Sigmoid colon (tissue), 4 donors: ENCODE results near the gene ADORA1.

Source experiments
- CTCF ChIP-seq, 4 experiments: fragments of 450-650 bp in 3 of 4; fragments of 200-600 bp in 1 of 4; IDR thresholded peaks; one replicate each; pipeline ENCODE4 v1.5.1; 2016 to 2019; ENCODE audit warnings: antibody characterized with exemption in 4 of 4, mild to moderate bottlenecking in 3 of 4, moderate library complexity in 2 of 4
- EP300 ChIP-seq, 4 donors: sonication (generic); formaldehyde crosslinking; IDR thresholded peaks; one replicate each; pipeline ENCODE4 v1.6.1; 2017; ENCODE audit warnings: antibody characterized with exemption in 4 of 4
- POLR2A ChIP-seq, 2 donors: fragments of 450-650 bp; IDR thresholded peaks; one replicate each; pipeline ENCODE4 v1.6.1; 2016; ENCODE audit warnings: antibody characterized with exemption in 2 of 2, mild to moderate bottlenecking in 2 of 2, moderate library complexity in 2 of 2

- TF ChIP-seq CTCF (IDR thresholded peaks at IDR 0.05) (no peak), POLR2A (IDR thresholded peaks at IDR 0.05) (no peak), EP300 (IDR thresholded peaks at IDR 0.05) (no peak)
Observed at GRCh38 chr1:203139976-203140475, 12.5 kb downstream of the ADORA1 start.
